Measurements from ENCODE around the gene PHLDA1. TPM values are rescaled to one million over a fixed set of nuclear protein-coding genes. Genes with fewer than 3 reads are reported as not detected.

Gene PHLDA1
- total and polyA plus RNA-seq, 2 of the 4 experiments (the other 2 are of a cell fraction) = 27.8 to 32.4 TPM

GRCh38 chr12:75994069-75994740 lies 37.4 kb downstream of the PHLDA1 start:
- no peak overlapping the region for H3K4me2 ChIP-seq (ENCODE audit: low read depth, low read length)
- DNase-seq (no peak), ATAC-seq (ENCODE audit: low read depth) (no peak)
- peak overlapping the region; percentile 68 for H2BK120ac ChIP-seq (ENCODE audit: low read depth, low read length)
- no peak overlapping the region for H3K56ac ChIP-seq (ENCODE audit: extremely low read depth, insufficient read depth, low read length)
- no peaks in the 10 kb centered on the region for H3K36me3 ChIP-seq (ENCODE audit: control insufficient read depth, insufficient read depth, low read length)
- H3K4me1 ChIP-seq (ENCODE audit: control insufficient read depth, insufficient read depth, low read length) = peaks cover 6% of the 10 kb centered on the region
- in situ Hi-C loops (cut with MboI; ENCODE audit: low sequenced_read_pairs) (no loop called here), dilution Hi-C loops (cut with HindIII; ENCODE audit: low sequenced_read_pairs, unreplicated experiment) (no loop called here), intact Hi-C loops (cut with micrococcal nuclease) (no loop called here)
- H3K27me3 ChIP-seq (ENCODE audit: control insufficient read depth, insufficient read depth, low read length) = no peaks in the 10 kb centered on the region
- H3K23ac ChIP-seq (ENCODE audit: low read depth, low read length) = peak overlapping the region; percentile 86
- H4K20me1 ChIP-seq (ENCODE audit: insufficient read depth, low read length) = no peaks in the 10 kb centered on the region
- ChIA-PET POLR2A (ENCODE audit: unreplicated experiment) (no interaction called here), CTCF (no interaction called here)
- no TSS peak for BruUV-seq (replicated peaks)
- H3K9me3 ChIP-seq (ENCODE audit: control insufficient read depth, insufficient read depth, low read length) = no peaks in the 10 kb centered on the region
- no peak overlapping the region for H2AFZ ChIP-seq (replicated peaks; ENCODE audit: low read length, poor library complexity)
- peak overlapping the region; percentile 61; the same call in 1 of the 2 replicates for H3K14ac ChIP-seq (replicated peaks; ENCODE audit: low read depth, low read length)
- WGBS, 2 experiments (ENCODE audit: extremely low coverage in 2 of 2, insufficient read length in 1 of 2) = no CpG with 5 or more reads among the region's 4 CpGs
- H3K9ac ChIP-seq (ENCODE audit: low read depth, low read length) = no peak overlapping the region
- H4K8ac ChIP-seq (ENCODE audit: low read depth in 2 of 2, low read length in 2 of 2) = peak overlapping the region in 1 of 2 experiments; percentile 55; a peak in 2 of 4 replicates
- H2BK5ac ChIP-seq (ENCODE audit: low read depth, low read length, poor library complexity, severe bottlenecking) = no peak overlapping the region
- peak overlapping the region; percentile 81 for H2BK20ac ChIP-seq (ENCODE audit: low read depth, low read length)
- H2BK15ac ChIP-seq (ENCODE audit: low read depth, low read length) = peak overlapping the region; percentile 74; the same call in 1 of the 3 replicates
- no peaks in the 10 kb centered on the region for H3K79me1 ChIP-seq (ENCODE audit: low read depth in 1 of 2, low read length in 2 of 2)
- H2AK5ac ChIP-seq (ENCODE audit: low read depth, low read length) = no peak overlapping the region
- H2AK9ac ChIP-seq (replicated peaks; ENCODE audit: low read depth, low read length, poor library complexity) = no peak overlapping the region
- H3K18ac ChIP-seq (ENCODE audit: low read depth, low read length) = no peak overlapping the region
- no peak overlapping the region for H4K5ac ChIP-seq (ENCODE audit: low read depth, low read length)
- no peak overlapping the region for H3K4me3 ChIP-seq (ENCODE audit: insufficient read depth, low read depth, low read length)
- H3K4ac ChIP-seq (ENCODE audit: low read depth, low read length) = peak overlapping the region; percentile 51; the same call in 1 of the 2 replicates
- H3K27ac ChIP-seq (ENCODE audit: insufficient read depth, low read length) = no peak overlapping the region
- H4K91ac ChIP-seq (ENCODE audit: insufficient read depth, low read depth, low read length) = peak overlapping the region; percentile 61; the same call in 1 of the 2 replicates
- H3K9me1 ChIP-seq (ENCODE audit: insufficient read depth, low read length) = no peaks in the 10 kb centered on the region; the same call in 1 of the 2 replicates
- TF ChIP-seq CTCF (conservative IDR thresholded peaks at IDR 0.05; ENCODE audit: low read depth, low read length) (no peak), RCOR1 (IDR thresholded peaks at IDR 0.05; ENCODE audit: insufficient replicate concordance, low read length) (no peak), RFX5 (IDR thresholded peaks at IDR 0.05; ENCODE audit: low read depth, low read length) (no peak), ELK1 (IDR thresholded peaks at IDR 0.05; ENCODE audit: borderline replicate concordance, low read depth, low read length) (no peak), MAZ (IDR thresholded peaks at IDR 0.05; ENCODE audit: borderline replicate concordance, low read depth, low read length) (no peak), MAFK (IDR thresholded peaks at IDR 0.05; ENCODE audit: low read depth, low read length) (no peak), RAD21 (IDR thresholded peaks at IDR 0.05; ENCODE audit: low read length) (no peak), USF2 (IDR thresholded peaks at IDR 0.05; ENCODE audit: low read depth, low read length) (no peak), FOS (IDR thresholded peaks at IDR 0.05; ENCODE audit: low read depth, low read length) (no peak), SMC3 (IDR thresholded peaks at IDR 0.05; ENCODE audit: low read depth, low read length) (no peak), MXI1 (IDR thresholded peaks at IDR 0.05; ENCODE audit: borderline replicate concordance, low read depth, low read length) (no peak), NFE2L2 (IDR thresholded peaks at IDR 0.05; ENCODE audit: low read depth, low read length) (no peak), BHLHE40 (IDR thresholded peaks at IDR 0.05; ENCODE audit: low read depth, low read length) (no peak), POLR2A (IDR thresholded peaks at IDR 0.05; ENCODE audit: low read depth, low read length) (no peak), CEBPB (IDR thresholded peaks at IDR 0.05; ENCODE audit: low read depth, low read length) (no peak)
